GM23338 (cell line): Measurements from ENCODE around the gene FNDC3B. TPM values are rescaled to one million over a fixed set of nuclear protein-coding genes. Genes with fewer than 3 reads are reported as not detected.

Experiments used
- ATAC-seq: fragments of 200-7000 bp; cut with Tn5 transposase; 3 replicates; pipeline ENCODE4 v1.9.1; 2020
- DNase-seq: peaks from one replicate; pipeline ENCODE4 v3.0.0-alpha.2; 2015; ENCODE audit warnings: low spot score
- H2AFZ ChIP-seq: fragments of 200-600 bp; sonication (generic); 2 replicates; pipeline ENCODE4 v1.8.0; 2016; ENCODE audit warnings: antibody characterized with exemption, mild to moderate bottlenecking, moderate library complexity
- H3F3A ChIP-seq: fragments of 200-600 bp; sonication (generic); replicated peaks from 2 replicates; pipeline ENCODE4 v1.8.0; 2017; ENCODE audit warnings: antibody characterized with exemption, mixed run types, low read depth
- H3K27ac ChIP-seq: fragments of 200-600 bp; sonication (generic); 2 replicates; pipeline ENCODE4 v1.6.1; 2016; ENCODE audit warnings: low read depth
- H3K27me3 ChIP-seq: fragments of 200-600 bp; sonication (generic); 2 replicates; pipeline ENCODE4 v1.8.0; 2016; ENCODE audit warnings: mild to moderate bottlenecking, mixed run types, moderate library complexity; ENCODE audit not compliant: insufficient read depth
- H3K36me3 ChIP-seq: fragments of 200-600 bp; sonication (generic); 2 replicates; pipeline ENCODE4 v1.8.0; 2016; ENCODE audit warnings: mild to moderate bottlenecking; ENCODE audit not compliant: insufficient read depth
- H3K4me1 ChIP-seq: fragments of 200-600 bp; sonication (generic); 2 replicates; pipeline ENCODE4 v1.8.0; 2016; ENCODE audit warnings: mild to moderate bottlenecking, moderate library complexity; ENCODE audit not compliant: insufficient read depth
- H3K4me2 ChIP-seq: fragments of 200-600 bp; sonication (generic); 2 replicates; pipeline ENCODE4 v1.7.1; 2017; ENCODE audit warnings: mixed run types
- H3K4me3 ChIP-seq: fragments of 200-600 bp; sonication (generic); 2 replicates; pipeline ENCODE4 v1.6.1; 2016; ENCODE audit warnings: mixed run types
- H3K79me2 ChIP-seq: fragments of 200-600 bp; sonication (generic); replicated peaks from 2 replicates; pipeline ENCODE4 v1.8.0; 2017; ENCODE audit warnings: mild to moderate bottlenecking; ENCODE audit not compliant: insufficient read depth
- H3K9me2 ChIP-seq: fragments of 200-600 bp; sonication (generic); 2 replicates; pipeline ENCODE4 v1.8.0; 2017; ENCODE audit not compliant: insufficient read depth
- H4K20me1 ChIP-seq: fragments of 200-600 bp; sonication (generic); replicated peaks from 2 replicates; pipeline ENCODE4 v1.8.0; 2017; ENCODE audit warnings: mild to moderate bottlenecking; ENCODE audit not compliant: insufficient read depth
- H3K27ac Mint-ChIP-seq: 2 replicates; pipeline ENCODE4 v1.8.0; 2020; ENCODE audit warnings: inconsistent platforms, mild to moderate bottlenecking, moderate library complexity, mixed read lengths
- H3K27me3 Mint-ChIP-seq: 3 replicates; pipeline ENCODE4 v1.8.0; 2022; ENCODE audit warnings: low read depth, mild to moderate bottlenecking, moderate library complexity, mixed read lengths, inconsistent platforms; ENCODE audit not compliant: insufficient read depth, poor library complexity
- H3K36me3 Mint-ChIP-seq: 3 replicates; pipeline ENCODE4 v1.8.0; 2021; ENCODE audit warnings: low read depth, mild to moderate bottlenecking, inconsistent platforms, moderate library complexity, mixed read lengths
- H3K4me1 Mint-ChIP-seq: 3 replicates; pipeline ENCODE4 v1.8.0; 2020; ENCODE audit warnings: mild to moderate bottlenecking, inconsistent platforms, mixed read lengths
- H3K4me3 Mint-ChIP-seq: 3 replicates; pipeline ENCODE4 v1.8.0; 2021; ENCODE audit warnings: moderate library complexity, mild to moderate bottlenecking, inconsistent platforms, mixed read lengths
- H3K9me3 Mint-ChIP-seq: 3 replicates; pipeline ENCODE4 v1.8.0; 2020; ENCODE audit warnings: moderate library complexity, mild to moderate bottlenecking, inconsistent platforms, mixed read lengths
- CREB1 ChIP-seq: fragments of 250-450 bp; sonication (Bioruptor Pico); IDR thresholded peaks from 2 replicates; pipeline ENCODE4 v1.5.0; 2020; ENCODE audit warnings: low read depth, mild to moderate bottlenecking, moderate library complexity
- JUNB ChIP-seq: IDR thresholded peaks from one replicate; pipeline ENCODE4 v1.6.1; 2016; ENCODE audit warnings: antibody characterized with exemption; ENCODE audit not compliant: unreplicated experiment
- POLR2AphosphoS5 ChIP-seq: IDR thresholded peaks from 2 replicates; pipeline ENCODE4 v1.6.1; 2016; ENCODE audit warnings: antibody characterized with exemption, low read depth
- STAT1 ChIP-seq: IDR thresholded peaks from one replicate; pipeline ENCODE4 v1.6.1; 2016; ENCODE audit warnings: antibody characterized with exemption; ENCODE audit not compliant: unreplicated experiment
- ZNF114 ChIP-seq: fragments of 250-450 bp; sonication (Bioruptor Pico); IDR thresholded peaks from 2 replicates; pipeline ENCODE4 v1.5.0; 2020; ENCODE audit warnings: mild to moderate bottlenecking, moderate library complexity
- polyA plus RNA-seq: library from polyadenylated mRNA; unstranded; fragments of >200 nt; fragmentation: Nextera tagmentation; extraction: Ambion mirVana; gene quantifications from 2 replicates; pipeline ENCODE4 v1.2.1, GENCODE V29; 2016
- total RNA-seq: library from RNA; depleted of rRNA; stranded (reverse); fragments of >200 nt; shearing (Covaris generic); gene quantifications from 2 replicates; pipeline ENCODE4 v1.2.3, GENCODE V29; 2014
- TF ChIP-seq, protein P1 (sequence below): IDR thresholded peaks from one replicate; pipeline ENCODE4 v1.6.1; 2018; ENCODE audit warnings: antibody characterized with exemption; ENCODE audit not compliant: unreplicated experiment
- TF ChIP-seq, protein P2 (sequence below): IDR thresholded peaks from 2 replicates; pipeline ENCODE4 v1.6.1; 2016; ENCODE audit warnings: antibody characterized with exemption

The FNDC3B gene
- total and polyA plus RNA-seq, 2 experiments from 2014 or later = 19.1 to 55.4 TPM

DNA sequence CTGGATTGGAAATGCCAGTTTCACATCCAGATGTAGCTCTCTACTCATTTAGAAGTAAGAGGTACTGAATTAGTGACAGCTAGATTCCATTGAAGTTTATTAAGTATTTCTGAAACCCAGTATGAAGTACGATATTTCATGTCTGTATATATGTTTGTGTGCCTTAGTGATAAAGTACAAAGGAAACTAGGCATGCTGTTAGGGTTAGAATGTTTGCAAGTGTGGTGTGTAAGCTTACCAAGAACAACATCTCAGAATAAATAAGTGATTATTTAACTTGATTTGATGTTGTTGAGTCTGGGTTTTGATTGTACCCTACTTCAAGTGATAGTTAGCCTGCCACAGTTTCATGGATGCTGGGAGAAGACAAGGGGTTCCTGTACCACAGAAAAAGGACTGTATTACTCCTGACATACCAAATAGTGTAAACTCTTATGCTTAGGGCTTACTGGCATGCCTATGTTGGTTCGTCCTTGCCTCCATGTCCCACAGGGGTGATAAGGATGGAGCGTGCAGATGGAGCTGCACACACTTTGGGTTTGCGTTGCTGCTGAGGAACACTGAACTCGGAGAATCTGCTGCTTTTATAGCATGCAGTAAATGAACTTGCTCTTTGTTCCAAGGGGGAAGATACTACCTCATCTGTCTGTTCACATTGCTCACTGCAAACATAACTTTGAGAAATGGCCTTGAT lies 43.6 kb downstream of the FNDC3B start:
- Histone ChIP-seq H3K4me1 (peaks cover 29% of the 10 kb centered on the region), H3K4me2 (no peak overlapping the region), H3K36me3 (no peaks in the 10 kb centered on the region; the same call in 1 of the 2 replicates), H3K27me3 (no peaks in the 10 kb centered on the region), H3K79me2 (peaks cover 100% of the 10 kb centered on the region), H3K9me2 (no peaks in the 10 kb centered on the region), H4K20me1 (peaks cover 14% of the 10 kb centered on the region; the same call in 1 of the 2 replicates), H3K4me3 (no peak overlapping the region), H3F3A (no peaks in the 10 kb centered on the region), H2AFZ (no peak overlapping the region), H3K27ac (no peak overlapping the region)
- H3K36me3 Mint-ChIP-seq = peaks cover 37% of the 10 kb centered on the region
- no peak overlapping the region for H3K27ac Mint-ChIP-seq
- H3K4me3 Mint-ChIP-seq = no peak overlapping the region
- no peaks in the 10 kb centered on the region for H3K27me3 Mint-ChIP-seq
- peaks cover 38% of the 10 kb centered on the region for H3K4me1 Mint-ChIP-seq
- H3K9me3 Mint-ChIP-seq = 0 out of 3 replicates have a peak, but pooled peaks cover 6% of the 10 kb centered on the region
- TF ChIP-seq CREB1 (CRISPR knock-in tag) = no peak
- TF ChIP-seq POLR2AphosphoS5 = no peak
- TF ChIP-seq, protein P1, sequence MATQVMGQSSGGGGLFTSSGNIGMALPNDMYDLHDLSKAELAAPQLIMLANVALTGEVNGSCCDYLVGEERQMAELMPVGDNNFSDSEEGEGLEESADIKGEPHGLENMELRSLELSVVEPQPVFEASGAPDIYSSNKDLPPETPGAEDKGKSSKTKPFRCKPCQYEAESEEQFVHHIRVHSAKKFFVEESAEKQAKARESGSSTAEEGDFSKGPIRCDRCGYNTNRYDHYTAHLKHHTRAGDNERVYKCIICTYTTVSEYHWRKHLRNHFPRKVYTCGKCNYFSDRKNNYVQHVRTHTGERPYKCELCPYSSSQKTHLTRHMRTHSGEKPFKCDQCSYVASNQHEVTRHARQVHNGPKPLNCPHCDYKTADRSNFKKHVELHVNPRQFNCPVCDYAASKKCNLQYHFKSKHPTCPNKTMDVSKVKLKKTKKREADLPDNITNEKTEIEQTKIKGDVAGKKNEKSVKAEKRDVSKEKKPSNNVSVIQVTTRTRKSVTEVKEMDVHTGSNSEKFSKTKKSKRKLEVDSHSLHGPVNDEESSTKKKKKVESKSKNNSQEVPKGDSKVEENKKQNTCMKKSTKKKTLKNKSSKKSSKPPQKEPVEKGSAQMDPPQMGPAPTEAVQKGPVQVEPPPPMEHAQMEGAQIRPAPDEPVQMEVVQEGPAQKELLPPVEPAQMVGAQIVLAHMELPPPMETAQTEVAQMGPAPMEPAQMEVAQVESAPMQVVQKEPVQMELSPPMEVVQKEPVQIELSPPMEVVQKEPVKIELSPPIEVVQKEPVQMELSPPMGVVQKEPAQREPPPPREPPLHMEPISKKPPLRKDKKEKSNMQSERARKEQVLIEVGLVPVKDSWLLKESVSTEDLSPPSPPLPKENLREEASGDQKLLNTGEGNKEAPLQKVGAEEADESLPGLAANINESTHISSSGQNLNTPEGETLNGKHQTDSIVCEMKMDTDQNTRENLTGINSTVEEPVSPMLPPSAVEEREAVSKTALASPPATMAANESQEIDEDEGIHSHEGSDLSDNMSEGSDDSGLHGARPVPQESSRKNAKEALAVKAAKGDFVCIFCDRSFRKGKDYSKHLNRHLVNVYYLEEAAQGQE = no peak
- no peak for TF ChIP-seq ZNF114 (CRISPR knock-in tag)
- TF ChIP-seq, protein P2, sequence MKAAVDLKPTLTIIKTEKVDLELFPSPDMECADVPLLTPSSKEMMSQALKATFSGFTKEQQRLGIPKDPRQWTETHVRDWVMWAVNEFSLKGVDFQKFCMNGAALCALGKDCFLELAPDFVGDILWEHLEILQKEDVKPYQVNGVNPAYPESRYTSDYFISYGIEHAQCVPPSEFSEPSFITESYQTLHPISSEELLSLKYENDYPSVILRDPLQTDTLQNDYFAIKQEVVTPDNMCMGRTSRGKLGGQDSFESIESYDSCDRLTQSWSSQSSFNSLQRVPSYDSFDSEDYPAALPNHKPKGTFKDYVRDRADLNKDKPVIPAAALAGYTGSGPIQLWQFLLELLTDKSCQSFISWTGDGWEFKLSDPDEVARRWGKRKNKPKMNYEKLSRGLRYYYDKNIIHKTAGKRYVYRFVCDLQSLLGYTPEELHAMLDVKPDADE = no peak
- TF ChIP-seq JUNB = no peak
- no peak for DNase-seq
- ATAC-seq = no peak

DNA sequence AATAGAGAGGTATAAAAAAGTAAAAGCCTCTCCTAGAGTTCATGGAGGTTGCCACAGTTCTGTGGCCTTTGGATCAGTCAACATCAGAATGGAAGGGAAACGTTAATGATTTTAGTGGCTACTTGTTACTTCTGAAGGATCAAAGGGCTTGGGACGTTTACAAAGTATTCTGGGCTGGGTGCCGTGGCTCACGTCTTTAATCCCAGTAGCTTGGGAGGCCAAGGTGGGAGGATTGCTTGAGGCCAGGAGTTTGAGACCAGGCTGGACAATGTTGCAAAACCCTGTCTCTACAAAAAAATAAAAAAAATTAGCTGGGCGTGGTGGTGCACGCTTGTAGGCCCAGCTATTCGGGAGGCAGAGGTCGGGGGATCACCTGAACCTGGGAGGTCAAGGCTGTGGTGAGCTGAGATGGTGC lies 44.6 kb downstream of the FNDC3B start:
- Histone ChIP-seq H2AFZ (no peak overlapping the region), H4K20me1 (peaks cover 9% of the 10 kb centered on the region; the same call in 1 of the 2 replicates), H3K27me3 (no peaks in the 10 kb centered on the region), H3K4me1 (peaks cover 29% of the 10 kb centered on the region), H3K36me3 (no peaks in the 10 kb centered on the region; the same call in 1 of the 2 replicates), H3F3A (no peaks in the 10 kb centered on the region), H3K4me3 (no peak overlapping the region), H3K79me2 (peaks cover 100% of the 10 kb centered on the region), H3K4me2 (no peak overlapping the region), H3K27ac (no peak overlapping the region), H3K9me2 (no peaks in the 10 kb centered on the region)
- Mint-ChIP-seq H3K9me3 (0 out of 3 replicates have a peak, but pooled peaks cover 6% of the 10 kb centered on the region), H3K27ac (no peak overlapping the region), H3K4me1 (peaks cover 35% of the 10 kb centered on the region), H3K4me3 (no peak overlapping the region), H3K36me3 (peaks cover 34% of the 10 kb centered on the region), H3K27me3 (no peaks in the 10 kb centered on the region)
- TF ChIP-seq STAT1 = no peak
- ATAC-seq = no peak
- no peak for DNase-seq
